H9 (cell line): ENCODE data around the gene CARTPT. TPM values are rescaled to one million over a fixed set of nuclear protein-coding genes. Genes with fewer than 3 reads are reported as not detected.

Experiments used
- DNase-seq: peaks from one replicate; pipeline ENCODE4 v3.0.0-alpha.2; 2017
- H2AFZ ChIP-seq: one replicate; pipeline ENCODE4 v1.6.1; 2013; ENCODE audit warnings: mild to moderate bottlenecking, low read length, control low read depth, moderate library complexity
- H2AK5ac ChIP-seq: 2 replicates; pipeline ENCODE4 v1.6.1; 2013; ENCODE audit warnings: low read length, control low read depth, mixed read lengths; ENCODE audit not compliant: insufficient read length
- H2BK120ac ChIP-seq: one replicate; pipeline ENCODE4 v1.6.1; 2013; ENCODE audit warnings: low read depth, mild to moderate bottlenecking, low read length, control low read depth, inconsistent platforms; ENCODE audit not compliant: poor library complexity, severe bottlenecking
- H2BK12ac ChIP-seq: 2 replicates; pipeline ENCODE4 v1.6.1; 2013; ENCODE audit warnings: low read length, control low read depth, mixed read lengths, low read depth; ENCODE audit not compliant: insufficient read length
- H2BK15ac ChIP-seq: 2 replicates; pipeline ENCODE4 v1.6.1; 2013; ENCODE audit warnings: low read depth, low read length, control low read depth
- H2BK20ac ChIP-seq: one replicate; pipeline ENCODE4 v1.6.1; 2013; ENCODE audit warnings: low read depth, mild to moderate bottlenecking, low read length, control low read depth, inconsistent platforms; ENCODE audit not compliant: poor library complexity, severe bottlenecking
- H2BK5ac ChIP-seq: 2 replicates; pipeline ENCODE4 v1.6.1; 2013; ENCODE audit warnings: low read length, control low read depth, mixed read lengths; ENCODE audit not compliant: insufficient read length
- H3K14ac ChIP-seq: 2 replicates; pipeline ENCODE4 v1.6.1; 2013; ENCODE audit warnings: low read length, control low read depth; ENCODE audit not compliant: insufficient read depth
- H3K18ac ChIP-seq: 2 replicates; pipeline ENCODE4 v1.6.1; 2013; ENCODE audit warnings: low read depth, mild to moderate bottlenecking, mixed read lengths, low read length, control low read depth; ENCODE audit not compliant: insufficient read length
- H3K23ac ChIP-seq: 2 replicates; pipeline ENCODE4 v1.6.1; 2013; ENCODE audit warnings: low read length, control low read depth, mixed read lengths, low read depth; ENCODE audit not compliant: insufficient read length
- H3K23me2 ChIP-seq: 2 replicates; pipeline ENCODE4 v1.6.1; 2013; ENCODE audit warnings: low read depth, mild to moderate bottlenecking, mixed read lengths, low read length, control low read depth; ENCODE audit not compliant: insufficient read length, poor library complexity, severe bottlenecking
- H3K27ac ChIP-seq: 2 replicates; pipeline ENCODE4 v1.5.1; 2013; ENCODE audit warnings: low read length, control low read depth, mixed read lengths, low read depth; ENCODE audit not compliant: insufficient read length
- H3K27me3 ChIP-seq: 2 replicates; pipeline ENCODE4 v1.6.1; 2013; ENCODE audit warnings: low read length, control low read depth, inconsistent platforms; ENCODE audit not compliant: insufficient read depth
- H3K4ac ChIP-seq: 2 replicates; pipeline ENCODE4 v1.6.1; 2013; ENCODE audit warnings: low read depth, mild to moderate bottlenecking, control low read depth, inconsistent platforms, low read length, moderate library complexity
- H3K4me1 ChIP-seq: 2 replicates; pipeline ENCODE4 v1.6.1; 2013; ENCODE audit warnings: low read length, control low read depth, inconsistent platforms; ENCODE audit not compliant: insufficient read depth
- H3K4me2 ChIP-seq: 2 replicates; pipeline ENCODE4 v1.6.1; 2013; ENCODE audit warnings: low read length, control low read depth, mixed read lengths; ENCODE audit not compliant: insufficient read length, insufficient read depth
- H3K56ac ChIP-seq: 2 replicates; pipeline ENCODE4 v1.6.1; 2013; ENCODE audit warnings: low read depth, mild to moderate bottlenecking, mixed read lengths, low read length, control low read depth; ENCODE audit not compliant: insufficient read length
- H3K79me1 ChIP-seq: 2 replicates; pipeline ENCODE4 v1.6.1; 2013; ENCODE audit warnings: low read depth, mild to moderate bottlenecking, moderate library complexity, low read length, control low read depth, inconsistent platforms; ENCODE audit not compliant: insufficient read depth, poor library complexity, severe bottlenecking
- H3K79me2 ChIP-seq: 2 replicates; pipeline ENCODE4 v1.6.1; 2013; ENCODE audit warnings: low read length, control low read depth, inconsistent platforms; ENCODE audit not compliant: insufficient read depth
- H3K9ac ChIP-seq: 2 replicates; pipeline ENCODE4 v1.6.1; 2013; ENCODE audit warnings: low read length, control low read depth, mixed read lengths; ENCODE audit not compliant: insufficient read length; ENCODE audit errors: extremely low read depth
- H3K9me3 ChIP-seq: one replicate; pipeline ENCODE4 v1.6.1; 2013; ENCODE audit warnings: low read depth, low read length, inconsistent platforms; ENCODE audit not compliant: control insufficient read depth
- H3T11ph ChIP-seq: one replicate; pipeline ENCODE4 v1.6.1; 2013; ENCODE audit warnings: mild to moderate bottlenecking, low read length, control low read depth, inconsistent platforms
- H4K20me1 ChIP-seq: one replicate; pipeline ENCODE4 v1.6.1; 2013; ENCODE audit not compliant: control insufficient read depth, insufficient read length, insufficient read depth
- H4K5ac ChIP-seq: 2 replicates; pipeline ENCODE4 v1.6.1; 2013; ENCODE audit warnings: low read depth, mild to moderate bottlenecking, mixed read lengths, low read length, control low read depth; ENCODE audit not compliant: insufficient read length
- H4K8ac ChIP-seq: replicated peaks from 2 replicates; pipeline ENCODE4 v1.6.1; 2013; ENCODE audit warnings: low read length, control low read depth, mixed read lengths, low read depth; ENCODE audit not compliant: insufficient read length
- H4K91ac ChIP-seq: 2 replicates; pipeline ENCODE4 v1.6.1; 2013; ENCODE audit warnings: low read depth, mild to moderate bottlenecking, moderate library complexity, mixed read lengths, low read length, control low read depth; ENCODE audit not compliant: insufficient read length
- H3K27ac Mint-ChIP-seq, 3 experiments: 2 replicates in 2 of 3; 3 replicates in 1 of 3; pipeline ENCODE4 v1.8.0; 2020 to 2021; ENCODE audit warnings: mixed read lengths in 3 of 3, mild to moderate bottlenecking in 1 of 3, moderate library complexity in 1 of 3
- H3K27me3 Mint-ChIP-seq: 2 replicates; pipeline ENCODE4 v1.8.0; 2021; ENCODE audit warnings: low read depth, mild to moderate bottlenecking, moderate library complexity, mixed read lengths
- H3K36me3 Mint-ChIP-seq, 3 experiments: 2 replicates in 2 of 3; 3 replicates in 1 of 3; pipeline ENCODE4 v1.8.0; 2020 to 2021; ENCODE audit warnings: low read depth in 3 of 3, mixed read lengths in 3 of 3; ENCODE audit not compliant: insufficient read depth in 1 of 3
- H3K4me1 Mint-ChIP-seq, 2 experiments: 2 replicates each; pipeline ENCODE4 v1.8.0; 2020; ENCODE audit warnings: mixed read lengths in 2 of 2
- H3K4me3 Mint-ChIP-seq, 2 experiments: 2 replicates in 1 of 2; 3 replicates in 1 of 2; pipeline ENCODE4 v1.8.0; 2020 to 2021; ENCODE audit warnings: mild to moderate bottlenecking in 2 of 2, mixed read lengths in 2 of 2, moderate library complexity in 1 of 2
- H3K9me3 Mint-ChIP-seq, 2 experiments: 2 replicates in 1 of 2; 3 replicates in 1 of 2; pipeline ENCODE4 v1.8.0; 2020; ENCODE audit warnings: mild to moderate bottlenecking in 2 of 2, mixed read lengths in 2 of 2, moderate library complexity in 1 of 2
- WGBS: extraction: QIAGEN DNeasy Blood & Tissue Kit; methylation state at CpG from one replicate; pipeline ENCODE4 v1.1.7; 2013; ENCODE audit warnings: missing lambda C conversion rate, low lambda C conversion rate, mixed read lengths; ENCODE audit not compliant: insufficient read length; ENCODE audit errors: extremely low coverage; 5-methylcytosine and 5-hydroxymethylcytosine counted together
- total RNA-seq: library from RNA; stranded (reverse); gene quantifications from 2 replicates; pipeline ENCODE4 v1.2.1, GENCODE V29; 2021
- TF ChIP-seq, protein P1 (sequence below): fragments of 200-600 bp; sonication (generic); conservative IDR thresholded peaks from 3 replicates; pipeline ENCODE4 v1.8.0; 2021; ENCODE audit warnings: antibody characterized with exemption, mild to moderate bottlenecking

Gene CARTPT
- total RNA-seq, 1 experiment from 2014 or later: not detected

DNA sequence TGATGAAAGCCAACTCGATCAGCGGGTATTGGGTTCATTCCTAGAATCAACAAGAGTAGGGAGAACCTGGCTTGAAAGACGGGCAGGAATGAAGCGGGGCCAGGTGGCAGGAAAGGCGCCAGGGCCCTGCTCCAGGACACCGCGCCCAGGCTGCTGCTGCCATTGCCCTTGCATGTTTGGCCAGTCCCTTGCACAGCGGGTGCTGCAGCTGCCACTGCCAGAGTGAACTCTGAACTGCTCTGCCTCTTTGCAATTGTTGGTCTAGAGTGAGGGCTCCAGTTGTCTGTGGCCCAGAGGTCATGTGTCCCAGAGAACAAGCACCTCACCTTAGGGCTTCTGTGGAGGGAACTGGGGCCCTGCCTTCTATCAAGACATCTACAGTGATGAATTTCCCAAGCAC lies 24.0 kb upstream of the CARTPT start:
- no peaks in the 10 kb centered on the region for H4K20me1 ChIP-seq
- H2BK20ac ChIP-seq: no peak overlapping the region
- H3K9ac ChIP-seq: no peak overlapping the region
- no peak overlapping the region for H3T11ph ChIP-seq
- H3K23ac ChIP-seq: no peak overlapping the region
- no peak overlapping the region for H3K27ac Mint-ChIP-seq
- no peak overlapping the region for H3K4me3 Mint-ChIP-seq
- TF ChIP-seq, protein P1, sequence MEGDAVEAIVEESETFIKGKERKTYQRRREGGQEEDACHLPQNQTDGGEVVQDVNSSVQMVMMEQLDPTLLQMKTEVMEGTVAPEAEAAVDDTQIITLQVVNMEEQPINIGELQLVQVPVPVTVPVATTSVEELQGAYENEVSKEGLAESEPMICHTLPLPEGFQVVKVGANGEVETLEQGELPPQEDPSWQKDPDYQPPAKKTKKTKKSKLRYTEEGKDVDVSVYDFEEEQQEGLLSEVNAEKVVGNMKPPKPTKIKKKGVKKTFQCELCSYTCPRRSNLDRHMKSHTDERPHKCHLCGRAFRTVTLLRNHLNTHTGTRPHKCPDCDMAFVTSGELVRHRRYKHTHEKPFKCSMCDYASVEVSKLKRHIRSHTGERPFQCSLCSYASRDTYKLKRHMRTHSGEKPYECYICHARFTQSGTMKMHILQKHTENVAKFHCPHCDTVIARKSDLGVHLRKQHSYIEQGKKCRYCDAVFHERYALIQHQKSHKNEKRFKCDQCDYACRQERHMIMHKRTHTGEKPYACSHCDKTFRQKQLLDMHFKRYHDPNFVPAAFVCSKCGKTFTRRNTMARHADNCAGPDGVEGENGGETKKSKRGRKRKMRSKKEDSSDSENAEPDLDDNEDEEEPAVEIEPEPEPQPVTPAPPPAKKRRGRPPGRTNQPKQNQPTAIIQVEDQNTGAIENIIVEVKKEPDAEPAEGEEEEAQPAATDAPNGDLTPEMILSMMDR: no peak
- no peak overlapping the region for H3K56ac ChIP-seq
- no peak overlapping the region for H4K5ac ChIP-seq
- H4K91ac ChIP-seq: no peak overlapping the region
- H2BK5ac ChIP-seq: no peak overlapping the region
- H2BK12ac ChIP-seq: no peak overlapping the region
- H3K18ac ChIP-seq: no peak overlapping the region
- no peak overlapping the region for H3K4me2 ChIP-seq
- no peak overlapping the region for H2BK15ac ChIP-seq
- H2AFZ ChIP-seq: no peak overlapping the region
- no peak overlapping the region for H3K27ac ChIP-seq
- peaks cover 9 to 12% of the 10 kb centered on the region in 2 experiments for H3K4me1 Mint-ChIP-seq
- H3K9me3 Mint-ChIP-seq: no peaks in the 10 kb centered on the region
- no peak for DNase-seq
- H3K4ac ChIP-seq: no peak overlapping the region
- H3K23me2 ChIP-seq: no peaks in the 10 kb centered on the region
- H3K79me1 ChIP-seq: no peaks in the 10 kb centered on the region
- H3K27me3 Mint-ChIP-seq: peaks cover 5% of the 10 kb centered on the region
- WGBS: no CpG with 5 or more reads among the region's 8 CpGs
- no peaks in the 10 kb centered on the region for H3K4me1 ChIP-seq
- H3K27me3 ChIP-seq: no peaks in the 10 kb centered on the region
- no peaks in the 10 kb centered on the region for H3K79me2 ChIP-seq
- H2AK5ac ChIP-seq: no peak overlapping the region
- H3K36me3 Mint-ChIP-seq: no peaks in the 10 kb centered on the region
- H2BK120ac ChIP-seq: no peak overlapping the region
- H4K8ac ChIP-seq: no peak overlapping the region
- H3K14ac ChIP-seq: no peak overlapping the region; the same call in 1 of the 2 replicates
- H3K9me3 ChIP-seq: no peaks in the 10 kb centered on the region
